GM10266 (cell line): Measurements from ENCODE around the gene TOX3.

Source experiments
- DNase-seq: peaks from one replicate; pipeline ENCODE4 v3.0.0; 2012; ENCODE audit errors: extremely low spot score
- CTCF ChIP-seq: IDR thresholded peaks from 2 replicates; pipeline ENCODE4 v1.5.1; 2012; ENCODE audit warnings: mild to moderate bottlenecking, low read depth; ENCODE audit not compliant: control insufficient read depth, insufficient read depth; ENCODE audit errors: missing control alignments

Gene TOX3

GRCh38 chr16:52416888-52417287 lies 130.1 kb downstream of the TOX3 start:
- TF ChIP-seq CTCF, result no peak
- DNase-seq, result no peak

- DNase-seq, result no peak
- no peak for TF ChIP-seq CTCF
Measured at GRCh38 chr16:52411011-52411410, 135.9 kb downstream of the TOX3 start.

GRCh38 chr16:52408191-52408845 lies 138.6 kb downstream of the TOX3 start:
- DNase-seq, result no peak
- no peak for TF ChIP-seq CTCF

- no peak for DNase-seq
- TF ChIP-seq CTCF, result no peak
Measured at GRCh38 chr16:52407778-52408177, 139.2 kb downstream of the TOX3 start.

GRCh38 chr16:52405441-52405840 lies 141.5 kb downstream of the TOX3 start:
- DNase-seq, result no peak
- no peak for TF ChIP-seq CTCF

- DNase-seq, result no peak
- no peak for TF ChIP-seq CTCF
Measured at GRCh38 chr16:52404546-52404945, 142.4 kb downstream of the TOX3 start.

GRCh38 chr16:52399116-52399515 lies 147.8 kb downstream of the TOX3 start:
- no peak for DNase-seq
- no peak for TF ChIP-seq CTCF
